Measurements from ENCODE around the gene TENT4B.
A peak's percentile ranks its signal among the peaks of the same experiment; 100 is the strongest.
"Not testable (repeated sequence)": the region's sequence is repeated elsewhere in the genome, so short reads cannot be mapped to it uniquely, and the experiment has no call there.

TENT4B gene

DNA sequence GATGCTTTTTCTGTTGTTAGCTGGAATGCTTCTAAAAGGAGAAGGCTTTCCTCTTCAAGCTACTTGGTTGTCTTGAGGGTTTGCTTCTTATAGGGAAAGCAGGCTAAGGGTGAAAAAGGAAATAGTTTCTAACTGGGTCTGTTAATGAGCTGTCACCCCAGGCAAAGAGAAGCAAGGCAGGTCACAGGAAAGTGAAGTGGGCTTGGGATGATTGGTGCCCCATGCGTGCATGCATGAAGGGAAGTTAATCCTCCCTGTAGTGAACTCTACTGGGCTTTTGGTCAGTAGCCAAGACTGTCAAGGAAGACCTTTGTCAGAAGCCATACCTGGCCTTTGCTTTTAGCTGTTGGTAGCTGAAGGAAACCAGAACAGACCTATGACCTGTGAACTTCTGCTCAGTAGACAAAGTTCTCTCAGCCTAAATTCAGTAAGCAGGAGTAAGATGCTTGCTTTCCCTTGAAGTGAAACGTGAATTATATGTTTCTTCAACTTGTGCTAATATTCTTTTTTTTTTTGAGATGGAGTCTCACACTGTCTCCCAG, 16.5 kb downstream of the TENT4B start:
- H3K36me3 ChIP-seq (ENCODE audit: control insufficient read depth in 1 of 2, insufficient read depth in 2 of 2, low read length in 2 of 2) = no peaks in the 10 kb centered on the region
- H3K18ac ChIP-seq (ENCODE audit: low read length) = no peak overlapping the region
- no peak overlapping the region for H3K4me3 ChIP-seq (ENCODE audit: low read depth, low read length)
- H3K9me3 ChIP-seq (ENCODE audit: insufficient read depth, low read depth, low read length) = no peaks in the 10 kb centered on the region
- no peak overlapping the region for H3K4me2 ChIP-seq (ENCODE audit: low read length)
- no peak for DNase-seq
- H2BK12ac ChIP-seq (ENCODE audit: low read length) = no peak overlapping the region
- H4K91ac ChIP-seq (ENCODE audit: low read depth, low read length) = no peak overlapping the region
- H4K12ac ChIP-seq (ENCODE audit: low read depth, low read length) = no peak overlapping the region
- no CpG with 5 or more reads among the region's 2 CpGs for WGBS (ENCODE audit: extremely low coverage, insufficient coverage, insufficient read length)
- peaks cover 2% of the 10 kb centered on the region for H3K79me2 ChIP-seq (ENCODE audit: control insufficient read depth, insufficient read depth, low read length, poor library complexity)
- no peak overlapping the region for H3K14ac ChIP-seq (ENCODE audit: low read length)
- no peak overlapping the region for H3K27ac ChIP-seq (ENCODE audit: low read depth, low read length)
- H3K23ac ChIP-seq (ENCODE audit: low read length) = no peak overlapping the region
- peaks cover 5 to 11% of the 10 kb centered on the region in 2 experiments for H3K4me1 ChIP-seq (ENCODE audit: control insufficient read depth in 1 of 2, insufficient read depth in 2 of 2, low read length in 2 of 2)
- H2BK5ac ChIP-seq (ENCODE audit: low read depth, low read length, poor library complexity) = no peak overlapping the region
- H2AFZ ChIP-seq (ENCODE audit: insufficient read depth, low read length, poor library complexity) = no peak overlapping the region
- H3K9ac ChIP-seq (ENCODE audit: low read length) = no peak overlapping the region
- no peak overlapping the region for H2AK5ac ChIP-seq (ENCODE audit: low read length)
- H2BK120ac ChIP-seq (ENCODE audit: insufficient read depth, low read length, poor library complexity) = no peak overlapping the region
- no peaks in the 10 kb centered on the region for H3K79me1 ChIP-seq (ENCODE audit: low read length)
- H3K27me3 ChIP-seq (ENCODE audit: insufficient read depth, low read length) = no peaks in the 10 kb centered on the region
- H3K4ac ChIP-seq (ENCODE audit: low read depth, low read length) = no peak overlapping the region
- no peak overlapping the region for H4K8ac ChIP-seq (ENCODE audit: low read depth, low read length)

DNA sequence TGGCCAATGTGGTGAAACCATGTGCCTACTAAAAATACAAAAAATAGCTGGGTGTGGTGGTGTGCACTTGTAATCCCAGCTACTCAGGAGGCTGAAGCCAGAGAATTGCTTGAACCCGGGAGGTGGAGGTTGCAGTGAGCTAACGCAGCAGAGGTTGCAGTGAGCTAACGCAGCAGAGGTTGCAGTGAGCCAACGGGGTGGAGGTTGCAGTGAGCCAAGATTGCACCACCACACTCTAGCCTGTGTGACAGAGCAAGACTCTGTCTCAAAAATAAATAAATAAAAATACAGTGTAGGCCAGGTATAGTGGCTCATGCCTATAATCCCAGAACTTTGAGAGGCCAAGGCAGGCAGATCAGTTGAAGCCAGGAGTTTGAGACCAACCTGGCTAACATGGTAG, 18.7 kb downstream of the TENT4B start:
- not testable (repeated sequence) for H3K4me2 ChIP-seq (ENCODE audit: low read length); H3K9me3 ChIP-seq (ENCODE audit: insufficient read depth, low read depth, low read length); H3K27me3 ChIP-seq (ENCODE audit: insufficient read depth, low read length); H3K79me1 ChIP-seq (ENCODE audit: low read length); H3K27ac ChIP-seq (ENCODE audit: low read depth, low read length); H3K23ac ChIP-seq (ENCODE audit: low read length); H3K36me3 ChIP-seq (ENCODE audit: control insufficient read depth in 1 of 2, insufficient read depth in 2 of 2, low read length in 2 of 2); H2BK12ac ChIP-seq (ENCODE audit: low read length); H3K79me2 ChIP-seq (ENCODE audit: control insufficient read depth, insufficient read depth, low read length, poor library complexity); H3K4ac ChIP-seq (ENCODE audit: low read depth, low read length); DNase-seq; H2BK5ac ChIP-seq (ENCODE audit: low read depth, low read length, poor library complexity); H3K9ac ChIP-seq (ENCODE audit: low read length); H3K4me1 ChIP-seq (ENCODE audit: control insufficient read depth in 1 of 2, insufficient read depth in 2 of 2, low read length in 2 of 2); H2AK5ac ChIP-seq (ENCODE audit: low read length); H2AFZ ChIP-seq (ENCODE audit: insufficient read depth, low read length, poor library complexity); H4K91ac ChIP-seq (ENCODE audit: low read depth, low read length); H2BK120ac ChIP-seq (ENCODE audit: insufficient read depth, low read length, poor library complexity); H3K18ac ChIP-seq (ENCODE audit: low read length); H3K14ac ChIP-seq (ENCODE audit: low read length); H4K12ac ChIP-seq (ENCODE audit: low read depth, low read length); H3K4me3 ChIP-seq (ENCODE audit: low read depth, low read length); H4K8ac ChIP-seq (ENCODE audit: low read depth, low read length)
- WGBS (ENCODE audit: extremely low coverage, insufficient coverage, insufficient read length) = no CpG with 5 or more reads among the region's 4 CpGs

DNA sequence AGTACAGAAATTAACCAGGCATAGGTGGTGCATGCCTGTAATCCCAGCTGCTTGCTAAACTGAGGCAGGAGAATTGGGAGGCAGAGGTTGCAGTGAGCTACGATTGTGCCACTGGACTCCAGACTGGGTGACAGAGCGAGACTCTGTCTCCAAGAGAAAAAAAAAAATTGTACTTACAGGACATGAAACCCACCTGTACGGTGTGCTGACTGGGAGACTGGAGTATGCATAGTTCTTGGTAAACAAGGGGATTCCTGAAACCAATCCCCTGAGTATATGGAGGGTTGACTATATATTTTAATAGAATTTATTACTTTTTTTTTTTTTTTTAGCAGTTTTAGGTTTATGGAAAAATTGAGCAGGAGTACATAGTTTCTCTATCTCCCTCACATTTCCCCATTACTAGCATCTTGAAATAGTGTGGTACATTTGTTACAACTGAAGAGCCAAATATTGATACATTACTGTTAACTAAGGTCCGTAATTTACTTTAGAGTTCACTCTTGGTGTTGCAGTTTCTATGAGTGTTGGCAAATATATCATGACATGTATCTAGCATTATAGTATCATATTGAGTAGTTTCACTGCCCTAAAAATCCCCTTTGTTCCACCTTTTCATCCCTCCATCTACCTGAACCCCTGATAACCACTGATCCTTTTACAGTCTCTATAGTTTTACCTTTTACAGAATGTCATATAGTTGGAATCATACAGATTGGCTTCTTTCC, 19.3 kb downstream of the TENT4B start:
- Histone ChIP-seq H3K79me2 (ENCODE audit: control insufficient read depth, insufficient read depth, low read length, poor library complexity) (peaks cover 2% of the 10 kb centered on the region), H3K27ac (ENCODE audit: low read depth, low read length) (no peak overlapping the region), H3K9me3 (ENCODE audit: insufficient read depth, low read depth, low read length) (no peaks in the 10 kb centered on the region), H3K9ac (ENCODE audit: low read length) (no peak overlapping the region), H3K14ac (ENCODE audit: low read length) (no peak overlapping the region), H3K79me1 (ENCODE audit: low read length) (no peaks in the 10 kb centered on the region), H4K91ac (ENCODE audit: low read depth, low read length) (no peak overlapping the region), H2AFZ (ENCODE audit: insufficient read depth, low read length, poor library complexity) (no peak overlapping the region), H3K23ac (ENCODE audit: low read length) (no peak overlapping the region), H3K36me3 (ENCODE audit: control insufficient read depth in 1 of 2, insufficient read depth in 2 of 2, low read length in 2 of 2) (no peaks in the 10 kb centered on the region), H4K8ac (ENCODE audit: low read depth, low read length) (no peak overlapping the region), H3K4me2 (ENCODE audit: low read length) (no peak overlapping the region), H4K12ac (ENCODE audit: low read depth, low read length) (no peak overlapping the region), H3K4me1 (ENCODE audit: control insufficient read depth in 1 of 2, insufficient read depth in 2 of 2, low read length in 2 of 2) (peaks cover 5 to 6% of the 10 kb centered on the region in 2 experiments), H2BK5ac (ENCODE audit: low read depth, low read length, poor library complexity) (no peak overlapping the region), H3K4ac (ENCODE audit: low read depth, low read length) (no peak overlapping the region), H2AK5ac (ENCODE audit: low read length) (no peak overlapping the region), H2BK120ac (ENCODE audit: insufficient read depth, low read length, poor library complexity) (no peak overlapping the region), H3K18ac (ENCODE audit: low read length) (no peak overlapping the region), H3K27me3 (ENCODE audit: insufficient read depth, low read length) (no peaks in the 10 kb centered on the region), H2BK12ac (ENCODE audit: low read length) (no peak overlapping the region), H3K4me3 (ENCODE audit: low read depth, low read length) (no peak overlapping the region)
- no peak for DNase-seq
- WGBS (ENCODE audit: extremely low coverage, insufficient coverage, insufficient read length) = no CpG with 5 or more reads among the region's 4 CpGs

DNA sequence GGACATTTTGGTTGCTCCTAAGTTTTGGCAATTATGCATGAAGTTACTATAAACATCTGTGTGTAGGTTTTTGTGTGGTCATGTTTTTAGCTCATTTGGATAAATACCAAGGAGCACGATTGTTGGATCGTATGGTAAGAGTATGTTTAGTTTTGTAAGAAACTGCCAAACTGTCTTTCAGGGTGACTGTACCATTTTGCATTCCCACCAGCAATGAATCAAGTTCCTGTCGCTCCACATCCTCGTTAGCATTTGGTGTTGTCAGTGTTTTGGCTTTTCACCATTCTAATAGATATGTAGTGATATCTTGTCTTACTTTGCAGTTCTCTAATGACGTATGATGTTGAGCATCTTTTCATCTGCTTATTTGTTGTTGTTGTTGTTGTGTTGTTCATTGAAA, 20.2 kb downstream of the TENT4B start:
- no peak overlapping the region for H2AFZ ChIP-seq (ENCODE audit: insufficient read depth, low read length, poor library complexity)
- H2BK12ac ChIP-seq (ENCODE audit: low read length) = no peak overlapping the region
- no peak overlapping the region for H4K8ac ChIP-seq (ENCODE audit: low read depth, low read length)
- H3K27me3 ChIP-seq (ENCODE audit: insufficient read depth, low read length) = no peaks in the 10 kb centered on the region
- H3K4me2 ChIP-seq (ENCODE audit: low read length) = no peak overlapping the region
- no peak overlapping the region for H3K14ac ChIP-seq (ENCODE audit: low read length)
- H3K36me3 ChIP-seq (ENCODE audit: control insufficient read depth in 1 of 2, insufficient read depth in 2 of 2, low read length in 2 of 2) = no peaks in the 10 kb centered on the region
- H4K91ac ChIP-seq (ENCODE audit: low read depth, low read length) = no peak overlapping the region
- H3K79me1 ChIP-seq (ENCODE audit: low read length) = no peaks in the 10 kb centered on the region
- H3K27ac ChIP-seq (ENCODE audit: low read depth, low read length) = no peak overlapping the region
- H3K4me1 ChIP-seq (ENCODE audit: control insufficient read depth in 1 of 2, insufficient read depth in 2 of 2, low read length in 2 of 2) = peaks cover 4% of the 10 kb centered on the region in 2 experiments
- H3K4me3 ChIP-seq (ENCODE audit: low read depth, low read length) = no peak overlapping the region
- H3K18ac ChIP-seq (ENCODE audit: low read length) = no peak overlapping the region
- H2BK120ac ChIP-seq (ENCODE audit: insufficient read depth, low read length, poor library complexity) = no peak overlapping the region
- H2AK5ac ChIP-seq (ENCODE audit: low read length) = no peak overlapping the region
- no peaks in the 10 kb centered on the region for H3K9me3 ChIP-seq (ENCODE audit: insufficient read depth, low read depth, low read length)
- no peak overlapping the region for H3K4ac ChIP-seq (ENCODE audit: low read depth, low read length)
- WGBS (ENCODE audit: extremely low coverage, insufficient coverage, insufficient read length) = no CpG with 5 or more reads among the region's 5 CpGs
- H3K23ac ChIP-seq (ENCODE audit: low read length) = no peak overlapping the region
- H3K9ac ChIP-seq (ENCODE audit: low read length) = no peak overlapping the region
- no peak overlapping the region for H2BK5ac ChIP-seq (ENCODE audit: low read depth, low read length, poor library complexity)
- H3K79me2 ChIP-seq (ENCODE audit: control insufficient read depth, insufficient read depth, low read length, poor library complexity) = no peaks in the 10 kb centered on the region
- H4K12ac ChIP-seq (ENCODE audit: low read depth, low read length) = no peak overlapping the region
- peak in 1 of 2 donors; percentile 75 for DNase-seq
